Measurements from ENCODE around the gene NADSYN1. TPM values are rescaled to one million over a fixed set of nuclear protein-coding genes. Genes with fewer than 3 reads are reported as not detected.

Gene NADSYN1
- total RNA-seq, 2 donors from 2014 or later = 133 to 178 TPM

- Histone ChIP-seq H3K9me3 (no peaks in the 10 kb centered on the region), H3K4me1 (peaks cover 3% of the 10 kb centered on the region), H3K4me3 (no peak overlapping the region), H3K9ac (ENCODE audit: low read depth in 2 of 2, low read length in 2 of 2) (no peak overlapping the region), H3K36me3 (peaks cover 14% of the 10 kb centered on the region), H3K27me3 (no peaks in the 10 kb centered on the region), H3K27ac (no peak overlapping the region)
- DNase-seq = no peak
- no peak for TF ChIP-seq CTCF (IDR thresholded peaks at IDR 0.05)
- intact Hi-C loops (cut with DNase I) = no loop called here
These were observed 14.4 kb upstream of the NADSYN1 start for GRCh38 chr11:71438650-71439049.

GRCh38 chr11:71440021-71440755, 12.8 kb upstream of the NADSYN1 start:
- Histone ChIP-seq H3K27me3 (no peaks in the 10 kb centered on the region), H3K4me3 (no peak overlapping the region), H3K9me3 (no peaks in the 10 kb centered on the region), H3K36me3 (peaks cover 18% of the 10 kb centered on the region), H3K4me1 (no peaks in the 10 kb centered on the region), H3K27ac (no peak overlapping the region), H3K9ac (ENCODE audit: low read depth in 2 of 2, low read length in 2 of 2) (no peak overlapping the region)
- intact Hi-C loops (cut with DNase I) = no loop called here
- TF ChIP-seq CTCF (IDR thresholded peaks at IDR 0.05) = no peak
- no peak for DNase-seq

GRCh38 chr11:71441251-71441650, 11.8 kb upstream of the NADSYN1 start:
- no peak for TF ChIP-seq CTCF (IDR thresholded peaks at IDR 0.05)
- Histone ChIP-seq H3K36me3 (peaks cover 18% of the 10 kb centered on the region), H3K9ac (ENCODE audit: low read depth in 2 of 2, low read length in 2 of 2) (no peak overlapping the region), H3K9me3 (no peaks in the 10 kb centered on the region), H3K4me3 (no peak overlapping the region), H3K27me3 (no peaks in the 10 kb centered on the region), H3K27ac (no peak overlapping the region), H3K4me1 (no peaks in the 10 kb centered on the region)
- intact Hi-C loops (cut with DNase I) = no loop called here
- no peak for DNase-seq

GRCh38 chr11:71442123-71442522, 10.9 kb upstream of the NADSYN1 start:
- intact Hi-C loops (cut with DNase I) = no loop called here
- Histone ChIP-seq H3K9me3 (no peaks in the 10 kb centered on the region), H3K4me3 (no peak overlapping the region), H3K36me3 (peaks cover 18% of the 10 kb centered on the region), H3K4me1 (no peaks in the 10 kb centered on the region), H3K27me3 (no peaks in the 10 kb centered on the region), H3K27ac (no peak overlapping the region), H3K9ac (ENCODE audit: low read depth in 2 of 2, low read length in 2 of 2) (no peak overlapping the region)
- no peak for TF ChIP-seq CTCF (IDR thresholded peaks at IDR 0.05)
- no peak for DNase-seq

GRCh38 chr11:71442880-71443279, 10.1 kb upstream of the NADSYN1 start:
- H3K4me3 ChIP-seq = no peak overlapping the region
- no peaks in the 10 kb centered on the region for H3K9me3 ChIP-seq
- no peaks in the 10 kb centered on the region for H3K4me1 ChIP-seq
- intact Hi-C loops (cut with DNase I) = no loop called here
- H3K9ac ChIP-seq (ENCODE audit: low read depth in 2 of 2, low read length in 2 of 2) = no peak overlapping the region
- no peak for DNase-seq
- H3K27ac ChIP-seq = no peak overlapping the region
- H3K36me3 ChIP-seq = peaks cover 18% of the 10 kb centered on the region
- no peak for TF ChIP-seq CTCF (IDR thresholded peaks at IDR 0.05)
- no peaks in the 10 kb centered on the region for H3K27me3 ChIP-seq
